Vagina (tissue), 2 donors: ENCODE measurements around the gene NDST1. TPM values are rescaled to one million over a fixed set of nuclear protein-coding genes. Genes with fewer than 3 reads are reported as not detected.

ENCODE experiments used
- DNase-seq, 2 donors: peaks; one replicate each; pipeline ENCODE4 v3.0.0-alpha.2; 2017; ENCODE audit errors: extremely low spot score in 2 of 2
- H3K27ac ChIP-seq: fragments of 200-600 bp; sonication (generic); one replicate; pipeline ENCODE4 v1.5.1; 2019
- H3K27me3 ChIP-seq: fragments of 200-600 bp; sonication (generic); one replicate; pipeline ENCODE4 v1.5.1; 2019
- H3K36me3 ChIP-seq, 2 donors: fragments of 200-600 bp; sonication (generic); one replicate each; pipeline ENCODE4 v1.5.1; 2017 to 2019
- H3K4me1 ChIP-seq: fragments of 200-600 bp; sonication (generic); one replicate; pipeline ENCODE4 v1.5.1; 2019
- H3K4me3 ChIP-seq, 2 donors: fragments of 200-600 bp; sonication (generic); 1 replicate in 1 of 2; 2 replicates in 1 of 2; pipeline ENCODE4 v1.5.1; 2016 to 2019
- H3K9me3 ChIP-seq: fragments of 200-600 bp; sonication (generic); one replicate; pipeline ENCODE4 v1.5.1; 2019
- CTCF ChIP-seq, 3 experiments: fragments of 450-650 bp in 2 of 3; fragments of 200-600 bp in 1 of 3; sonication (generic) in 1 of 3; IDR thresholded peaks; one replicate each; pipeline ENCODE4 v1.5.1; 2017 to 2019; ENCODE audit warnings: antibody characterized with exemption in 3 of 3, mild to moderate bottlenecking in 2 of 3, moderate library complexity in 2 of 3
- POLR2A ChIP-seq, 2 donors: fragments of 450-650 bp; IDR thresholded peaks; one replicate each; pipeline ENCODE4 v1.6.1; 2017; ENCODE audit warnings: antibody characterized with exemption in 2 of 2, mild to moderate bottlenecking in 2 of 2, moderate library complexity in 2 of 2
- POLR2AphosphoS5 ChIP-seq, 2 donors: sonication (generic); formaldehyde crosslinking; IDR thresholded peaks; one replicate each; pipeline ENCODE4 v1.9.0; 2017; ENCODE audit warnings: antibody characterized with exemption in 2 of 2, mild to moderate bottlenecking in 2 of 2, low read depth in 1 of 2; ENCODE audit not compliant: insufficient read depth in 1 of 2
- intact Hi-C: fragments of 100-400 bp; cut with DNase I; formaldehyde crosslinking; loops from one replicate; pipeline ENCODE4 v1.15.1; 2023
- total RNA-seq: library from RNA; depleted of rRNA; stranded (reverse); fragments of >200 nt; gene quantifications from one replicate; pipeline ENCODE4 v1.2.3, GENCODE V29; 2016

The NDST1 gene
- total RNA-seq, 1 donor from 2014 or later: 73.9 TPM

- Histone ChIP-seq H3K4me1 (no peaks in the 10 kb centered on the region), H3K4me3 (no peak overlapping the region), H3K9me3 (no peaks in the 10 kb centered on the region), H3K27me3 (no peaks in the 10 kb centered on the region), H3K36me3 (no peaks in the 10 kb centered on the region), H3K27ac (no peak overlapping the region)
- intact Hi-C loops: no loop called here
- TF ChIP-seq POLR2AphosphoS5 (IDR thresholded peaks at IDR 0.05; ENCODE audit: insufficient read depth in 1 of 2, low read depth in 1 of 2) (peak in 1 of 2 donors; percentile 16), CTCF (IDR thresholded peaks at IDR 0.05) (no peak)
- DNase-seq: no peak
Measured at GRCh38 chr5:150567031-150567717, 59.2 kb downstream of the NDST1 start.

GRCh38 chr5:150568663-150569062, 60.7 kb downstream of the NDST1 start:
- TF ChIP-seq POLR2A (IDR thresholded peaks at IDR 0.05) (no peak), POLR2AphosphoS5 (IDR thresholded peaks at IDR 0.05; ENCODE audit: insufficient read depth in 1 of 2, low read depth in 1 of 2) (no peak), CTCF (IDR thresholded peaks at IDR 0.05) (no peak)
- no peaks in the 10 kb centered on the region for H3K4me1 ChIP-seq
- H3K27ac ChIP-seq: no peak overlapping the region
- no peaks in the 10 kb centered on the region for H3K9me3 ChIP-seq
- H3K36me3 ChIP-seq: no peaks in the 10 kb centered on the region
- intact Hi-C loops: no loop called here
- no peaks in the 10 kb centered on the region for H3K27me3 ChIP-seq
- no peak for DNase-seq
- no peak overlapping the region for H3K4me3 ChIP-seq

GRCh38 chr5:150570333-150570732, 62.4 kb downstream of the NDST1 start:
- H3K36me3 ChIP-seq: no peaks in the 10 kb centered on the region
- H3K27me3 ChIP-seq: no peaks in the 10 kb centered on the region
- TF ChIP-seq POLR2AphosphoS5 (IDR thresholded peaks at IDR 0.05; ENCODE audit: insufficient read depth in 1 of 2, low read depth in 1 of 2) (no peak), CTCF (IDR thresholded peaks at IDR 0.05) (no peak), POLR2A (IDR thresholded peaks at IDR 0.05) (no peak)
- no peaks in the 10 kb centered on the region for H3K4me1 ChIP-seq
- intact Hi-C loops: no loop called here
- H3K9me3 ChIP-seq: no peaks in the 10 kb centered on the region
- DNase-seq: no peak
- H3K4me3 ChIP-seq: no peak overlapping the region
- H3K27ac ChIP-seq: no peak overlapping the region

GRCh38 chr5:150571836-150572235, 63.9 kb downstream of the NDST1 start:
- Histone ChIP-seq H3K9me3 (no peaks in the 10 kb centered on the region), H3K4me3 (no peak overlapping the region), H3K27ac (no peak overlapping the region), H3K4me1 (no peaks in the 10 kb centered on the region), H3K27me3 (no peaks in the 10 kb centered on the region), H3K36me3 (no peaks in the 10 kb centered on the region)
- no peak for TF ChIP-seq CTCF (IDR thresholded peaks at IDR 0.05)
- TF ChIP-seq POLR2A (IDR thresholded peaks at IDR 0.05): no peak
- TF ChIP-seq POLR2AphosphoS5 (IDR thresholded peaks at IDR 0.05; ENCODE audit: insufficient read depth in 1 of 2, low read depth in 1 of 2): no peak
- intact Hi-C loops: no loop called here
- no peak for DNase-seq

GRCh38 chr5:150573216-150573615, 65.3 kb downstream of the NDST1 start:
- intact Hi-C loops: no loop called here
- H3K27me3 ChIP-seq: no peaks in the 10 kb centered on the region
- no peak overlapping the region for H3K27ac ChIP-seq
- no peak for TF ChIP-seq POLR2AphosphoS5 (IDR thresholded peaks at IDR 0.05; ENCODE audit: insufficient read depth in 1 of 2, low read depth in 1 of 2)
- H3K36me3 ChIP-seq: no peaks in the 10 kb centered on the region
- no peak overlapping the region for H3K4me3 ChIP-seq
- H3K9me3 ChIP-seq: no peaks in the 10 kb centered on the region
- no peaks in the 10 kb centered on the region for H3K4me1 ChIP-seq
- DNase-seq: no peak
